Bronchial epithelial cell (primary cell): ENCODE results near the gene ARMH4. TPM values are rescaled to one million over a fixed set of nuclear protein-coding genes. Genes with fewer than 3 reads are reported as not detected.

Experiments used
- DNase-seq: peaks from one replicate; pipeline ENCODE4 v3.0.0-alpha.2; 2010; ENCODE audit warnings: low read depth
- FAIRE-seq: peaks from 2 replicates; lab custom pipeline; 2011; peaks lifted over from hg19 to GRCh38; lab: Jason Lieb, UNC
- H3K27me3 ChIP-seq: 2 replicates; pipeline ENCODE4 v1.5.1; 2011; ENCODE audit warnings: low read length; ENCODE audit not compliant: control insufficient read depth, insufficient read depth
- H3K36me3 ChIP-seq: 2 replicates; pipeline ENCODE4 v1.5.1; 2011; ENCODE audit warnings: low read length; ENCODE audit not compliant: control insufficient read depth, insufficient read depth
- H3K4me3 ChIP-seq: 2 replicates; pipeline ENCODE4 v1.5.1; 2011; ENCODE audit warnings: mild to moderate bottlenecking, low read depth, low read length, control low read depth
- total RNA-seq: library from RNA; depleted of rRNA; stranded (reverse); fragments of >200 nt; gene quantifications from 2 replicates; pipeline ENCODE4 v1.2.1, GENCODE V29; 2014
- TF ChIP-seq, protein P1 (sequence below): IDR thresholded peaks from 2 replicates; pipeline ENCODE4 v1.5.1; 2011; ENCODE audit warnings: mild to moderate bottlenecking, moderate library complexity, low read length, control low read depth, inconsistent platforms; ENCODE audit not compliant: insufficient read depth, severe bottlenecking

ARMH4 gene
- total RNA-seq, 1 donor from 2014 or later: under 0.01 TPM

DNA sequence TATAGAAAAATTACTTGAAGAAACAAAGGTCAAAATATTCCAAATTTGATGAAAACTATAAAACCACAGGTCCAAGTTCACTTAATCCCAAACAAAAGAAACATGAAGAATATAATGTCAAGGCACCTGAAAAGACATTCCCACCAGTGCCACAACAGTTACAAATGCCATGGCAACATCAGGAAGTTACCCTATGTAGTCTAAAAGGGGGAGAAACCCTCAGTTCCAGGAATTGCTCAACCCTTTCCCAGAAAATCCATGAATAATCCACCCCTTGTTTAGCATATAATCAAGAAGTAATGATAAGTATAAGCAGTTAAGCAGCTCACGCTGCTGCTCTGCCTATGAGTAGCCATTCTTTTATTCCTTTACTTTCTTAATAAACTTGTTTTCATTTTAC, 44.2 kb upstream of the ARMH4 start:
- no peaks in the 10 kb centered on the region for H3K36me3 ChIP-seq
- H3K4me3 ChIP-seq: no peak overlapping the region
- no peak for FAIRE-seq
- no peak for DNase-seq
- no peaks in the 10 kb centered on the region for H3K27me3 ChIP-seq
- TF ChIP-seq, protein P1, sequence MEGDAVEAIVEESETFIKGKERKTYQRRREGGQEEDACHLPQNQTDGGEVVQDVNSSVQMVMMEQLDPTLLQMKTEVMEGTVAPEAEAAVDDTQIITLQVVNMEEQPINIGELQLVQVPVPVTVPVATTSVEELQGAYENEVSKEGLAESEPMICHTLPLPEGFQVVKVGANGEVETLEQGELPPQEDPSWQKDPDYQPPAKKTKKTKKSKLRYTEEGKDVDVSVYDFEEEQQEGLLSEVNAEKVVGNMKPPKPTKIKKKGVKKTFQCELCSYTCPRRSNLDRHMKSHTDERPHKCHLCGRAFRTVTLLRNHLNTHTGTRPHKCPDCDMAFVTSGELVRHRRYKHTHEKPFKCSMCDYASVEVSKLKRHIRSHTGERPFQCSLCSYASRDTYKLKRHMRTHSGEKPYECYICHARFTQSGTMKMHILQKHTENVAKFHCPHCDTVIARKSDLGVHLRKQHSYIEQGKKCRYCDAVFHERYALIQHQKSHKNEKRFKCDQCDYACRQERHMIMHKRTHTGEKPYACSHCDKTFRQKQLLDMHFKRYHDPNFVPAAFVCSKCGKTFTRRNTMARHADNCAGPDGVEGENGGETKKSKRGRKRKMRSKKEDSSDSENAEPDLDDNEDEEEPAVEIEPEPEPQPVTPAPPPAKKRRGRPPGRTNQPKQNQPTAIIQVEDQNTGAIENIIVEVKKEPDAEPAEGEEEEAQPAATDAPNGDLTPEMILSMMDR: no peak

DNA sequence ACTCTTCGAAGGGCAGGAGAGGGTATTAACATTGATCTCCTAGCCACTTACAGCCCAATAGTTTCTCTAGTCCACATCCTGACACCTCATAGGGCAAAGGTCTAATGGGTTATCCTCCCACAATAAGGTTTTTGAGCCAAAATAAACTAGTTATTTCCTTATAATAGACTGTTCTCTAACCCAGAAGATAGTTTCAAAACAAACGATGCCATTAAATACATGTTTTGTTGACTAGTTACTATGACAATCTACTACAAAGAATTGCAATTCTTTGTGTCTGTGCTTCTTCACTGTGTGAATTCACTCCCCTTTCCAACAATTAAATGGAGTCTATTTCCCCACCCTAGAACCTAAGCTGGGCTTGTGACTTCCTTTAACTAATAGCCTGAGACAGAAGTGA, 41.5 kb upstream of the ARMH4 start:
- Histone ChIP-seq H3K36me3 (no peaks in the 10 kb centered on the region), H3K27me3 (no peaks in the 10 kb centered on the region), H3K4me3 (no peak overlapping the region)
- DNase-seq: no peak
- no peak for FAIRE-seq
- TF ChIP-seq, protein P1: no peak

DNA sequence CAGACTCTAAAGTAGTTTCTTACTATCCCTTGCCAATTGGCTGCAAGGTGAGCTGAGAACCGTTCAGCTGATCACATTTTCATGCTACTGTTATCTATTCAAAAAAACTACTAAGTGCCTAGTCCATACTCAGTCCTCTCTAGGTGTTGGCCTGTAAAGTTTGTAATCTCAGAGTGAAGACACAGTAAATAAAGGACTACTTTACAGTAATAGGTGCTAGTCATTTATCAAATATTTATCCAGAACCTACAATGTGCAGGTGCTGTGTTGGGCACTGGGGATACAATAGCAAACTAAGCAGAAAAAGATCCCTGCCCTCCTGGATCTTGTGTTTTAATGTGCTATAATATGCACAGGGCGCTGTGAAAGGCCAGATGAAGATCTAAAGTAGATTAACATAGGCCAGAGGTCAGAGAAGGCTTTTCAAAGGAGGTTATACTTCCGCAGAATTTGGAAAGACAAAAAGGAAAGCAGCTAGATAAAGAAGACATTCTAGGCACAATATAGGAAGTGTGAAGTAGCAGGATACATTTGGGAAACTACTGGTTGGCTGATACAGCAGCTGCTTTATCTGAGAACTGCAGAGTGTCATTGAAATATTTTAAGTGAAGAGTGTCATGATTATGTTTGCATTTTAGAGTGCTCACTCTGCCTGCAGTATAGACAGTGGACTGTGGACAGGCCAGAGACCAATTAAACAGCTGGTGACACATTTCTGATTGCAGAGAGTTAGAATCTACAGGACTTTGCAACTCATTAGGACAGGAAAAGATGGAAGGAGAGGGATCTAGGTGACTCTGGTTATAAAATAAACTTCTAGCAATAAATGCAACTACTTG, 40.0 kb upstream of the ARMH4 start:
- DNase-seq (no peak), FAIRE-seq (no peak)
- TF ChIP-seq, protein P1: no peak
- Histone ChIP-seq H3K27me3 (no peaks in the 10 kb centered on the region), H3K4me3 (no peak overlapping the region), H3K36me3 (no peaks in the 10 kb centered on the region)

DNA sequence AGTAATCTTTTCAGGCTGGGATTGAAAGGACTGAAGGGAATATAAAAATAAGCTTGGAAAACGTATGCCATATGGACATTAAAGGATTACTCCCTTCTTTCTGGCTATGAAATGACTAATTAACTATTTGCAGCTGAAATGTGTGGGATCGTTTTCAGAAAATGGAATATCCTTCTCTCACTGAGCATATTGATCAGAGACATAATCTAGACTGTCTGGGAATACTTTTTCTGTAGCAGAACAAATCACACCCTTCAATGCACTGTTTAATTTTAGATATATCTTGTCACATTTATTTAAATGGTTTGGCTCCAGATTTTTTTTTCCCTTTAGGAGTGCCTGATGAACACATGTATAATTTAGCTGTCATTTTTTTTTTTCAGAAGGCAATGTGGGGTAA, 37.2 kb upstream of the ARMH4 start:
- no peak overlapping the region for H3K4me3 ChIP-seq
- FAIRE-seq: no peak
- no peaks in the 10 kb centered on the region for H3K36me3 ChIP-seq
- no peak for DNase-seq
- H3K27me3 ChIP-seq: no peaks in the 10 kb centered on the region
- TF ChIP-seq, protein P1: no peak

DNA sequence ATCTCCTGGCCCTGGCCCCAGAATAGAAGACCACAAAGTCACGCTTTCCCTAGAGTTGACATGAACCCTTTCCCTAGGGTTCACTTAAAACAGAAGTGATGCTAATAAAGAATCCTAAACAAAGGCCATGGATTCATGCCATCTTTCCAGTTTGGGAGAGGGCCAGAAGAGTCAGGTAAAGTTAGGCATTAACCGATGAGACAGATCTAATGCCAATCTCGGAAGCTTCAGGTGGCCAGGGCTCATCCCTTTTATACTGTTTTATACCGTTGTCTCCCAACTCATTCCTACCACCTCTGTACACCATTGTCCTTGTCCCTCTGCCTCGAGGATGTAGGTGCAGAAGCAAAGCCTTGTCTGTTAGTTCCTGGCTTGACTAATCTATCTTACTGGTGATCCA, 25.1 kb upstream of the ARMH4 start:
- FAIRE-seq: no peak
- no peaks in the 10 kb centered on the region for H3K36me3 ChIP-seq
- no peak overlapping the region for H3K4me3 ChIP-seq
- TF ChIP-seq, protein P1: no peak
- no peak for DNase-seq
- peaks cover 2% of the 10 kb centered on the region for H3K27me3 ChIP-seq
